Activated gamma-delta T cell treated with anti-CD3 and anti-CD28 coated beads, Interleukin-2, amount 50 U/mL, for 16 hours (primary cell): ENCODE data around the gene RRP36.
"Not testable (repeated sequence)": the region's sequence is repeated elsewhere in the genome, so short reads cannot be mapped to it uniquely, and the experiment has no call there.

Source experiments
- DNase-seq: peaks from one replicate; pipeline ENCODE4 v3.0.0-alpha.2; 2020; ENCODE audit warnings: low read depth

RRP36 gene

GRCh38 chr6:43037706-43038105 lies 16.3 kb downstream of the RRP36 start:
- DNase-seq: no peak

- DNase-seq: no peak
These were observed 17.3 kb downstream of the RRP36 start for GRCh38 chr6:43038727-43039126.

- no peak for DNase-seq
These were observed 19.3 kb downstream of the RRP36 start for GRCh38 chr6:43040542-43041257.

GRCh38 chr6:43041475-43041874 lies 20.1 kb downstream of the RRP36 start:
- not testable (repeated sequence) for DNase-seq

- no peak for DNase-seq
These were observed 21.9 kb downstream of the RRP36 start for GRCh38 chr6:43043310-43043709.

- no peak for DNase-seq
These were observed 24.0 kb downstream of the RRP36 start for GRCh38 chr6:43045371-43045930.

- DNase-seq: no peak
These were observed 26.6 kb downstream of the RRP36 start for GRCh38 chr6:43047998-43048397.

GRCh38 chr6:43050981-43051380 lies 29.6 kb downstream of the RRP36 start:
- DNase-seq: no peak

GRCh38 chr6:43052225-43052841 lies 30.9 kb downstream of the RRP36 start:
- DNase-seq: no peak

GRCh38 chr6:43052842-43053544 lies 31.6 kb downstream of the RRP36 start:
- DNase-seq: no peak

- DNase-seq: peak; percentile 75
These were observed 32.3 kb downstream of the RRP36 start, which contains the start of gene CUL7 for GRCh38 chr6:43053545-43054205. Gene CUL7, minus strand, starts transcription at chr6:43053851. Its CDS starts 1,063 bp downstream, at chr6:43052788.

GRCh38 chr6:43054206-43054943 lies 33.0 kb downstream of the RRP36 start:
- DNase-seq: no peak

- DNase-seq: no peak
These were observed 34.5 kb downstream of the RRP36 start for GRCh38 chr6:43055966-43056365.

GRCh38 chr6:43058531-43058930 lies 37.1 kb downstream of the RRP36 start:
- no peak for DNase-seq

GRCh38 chr6:43059168-43060033 lies 38.0 kb downstream of the RRP36 start, which contains the start of the genes KLC4 and MRPL2:
Gene KLC4, plus strand, starts transcription at chr6:43059631. Its CDS starts 1,705 bp downstream, at chr6:43061336.
Gene MRPL2, minus strand, starts transcription at chr6:43059434. Its CDS starts 53 bp downstream, at chr6:43059381.
- DNase-seq: peak; percentile 95

- no peak for DNase-seq
These were observed 38.8 kb downstream of the RRP36 start for GRCh38 chr6:43060034-43060754.

- no peak for DNase-seq
These were observed 39.6 kb downstream of the RRP36 start for GRCh38 chr6:43060755-43061633.

- no peak for DNase-seq
These were observed 40.4 kb downstream of the RRP36 start for GRCh38 chr6:43061861-43062260.

- DNase-seq: no peak
These were observed 41.4 kb downstream of the RRP36 start for GRCh38 chr6:43062818-43063217.
